HUES6 (cell line): ENCODE measurements around the gene HFM1.
"Not testable (repeated sequence)": the region's sequence is repeated elsewhere in the genome, so short reads cannot be mapped to it uniquely, and the experiment has no call there.

Source experiments
- H3K27ac ChIP-seq: 2 replicates; pipeline ENCODE4 v1.7.0; 2013; ENCODE audit warnings: low read depth, mild to moderate bottlenecking, low read length, inconsistent platforms
- H3K27me3 ChIP-seq: 2 replicates; pipeline ENCODE4 v1.6.1; 2013; ENCODE audit warnings: low read length; ENCODE audit not compliant: control insufficient read depth, insufficient read depth
- H3K36me3 ChIP-seq: 2 replicates; pipeline ENCODE4 v1.6.1; 2013; ENCODE audit warnings: low read length; ENCODE audit not compliant: control insufficient read depth, insufficient read depth
- H3K4me1 ChIP-seq: 2 replicates; pipeline ENCODE4 v1.6.1; 2013; ENCODE audit warnings: low read length; ENCODE audit not compliant: control insufficient read depth, insufficient read depth
- H3K4me3 ChIP-seq: 2 replicates; pipeline ENCODE4 v1.5.1; 2013; ENCODE audit warnings: low read depth, low read length
- H3K9ac ChIP-seq: one replicate; pipeline ENCODE4 v1.6.1; 2013; ENCODE audit warnings: mild to moderate bottlenecking, low read length
- H3K9me3 ChIP-seq: 2 replicates; pipeline ENCODE4 v1.6.1; 2013; ENCODE audit warnings: low read depth, low read length; ENCODE audit not compliant: control insufficient read depth, insufficient read depth

The HFM1 gene

GRCh38 chr1:91307784-91308409 lies 96.7 kb downstream of the HFM1 start:
- no peaks in the 10 kb centered on the region for H3K27me3 ChIP-seq
- peaks cover 2% of the 10 kb centered on the region; the same call in 1 of the 2 replicates for H3K36me3 ChIP-seq
- no peak overlapping the region for H3K4me3 ChIP-seq
- no peak overlapping the region for H3K9ac ChIP-seq
- no peaks in the 10 kb centered on the region for H3K4me1 ChIP-seq
- peaks cover 34% of the 10 kb centered on the region for H3K9me3 ChIP-seq
- H3K27ac ChIP-seq, result no peak overlapping the region

- H3K4me3 ChIP-seq, result no peak overlapping the region
- no peak overlapping the region for H3K9ac ChIP-seq
- H3K27me3 ChIP-seq, result no peaks in the 10 kb centered on the region
- H3K36me3 ChIP-seq, result no peaks in the 10 kb centered on the region
- no peak overlapping the region for H3K27ac ChIP-seq
- no peaks in the 10 kb centered on the region for H3K4me1 ChIP-seq
- peaks cover 15% of the 10 kb centered on the region; the same call in 1 of the 2 replicates for H3K9me3 ChIP-seq
Measured at GRCh38 chr1:91303165-91303564, 101.5 kb downstream of the HFM1 start.

GRCh38 chr1:91288843-91289553 lies 115.6 kb downstream of the HFM1 start:
- not testable (repeated sequence) for H3K9me3 ChIP-seq, H3K36me3 ChIP-seq, H3K27ac ChIP-seq, H3K27me3 ChIP-seq, H3K4me3 ChIP-seq, H3K4me1 ChIP-seq, H3K9ac ChIP-seq

- H3K9ac ChIP-seq, H3K9me3 ChIP-seq, H3K36me3 ChIP-seq, H3K27ac ChIP-seq, H3K4me1 ChIP-seq, H3K27me3 ChIP-seq: not testable (repeated sequence)
- H3K4me3 ChIP-seq, result peak overlapping the region; percentile 37; the same call in 1 of the 2 replicates
Measured at GRCh38 chr1:91286962-91287317, 117.7 kb downstream of the HFM1 start.

GRCh38 chr1:91286259-91286961 lies 118.2 kb downstream of the HFM1 start:
- Histone ChIP-seq H3K4me3 (peak overlapping the region; percentile 37; the same call in 1 of the 2 replicates), H3K9ac (peak overlapping the region; percentile 33)

GRCh38 chr1:91283421-91283726 lies 121.3 kb downstream of the HFM1 start:
- H3K27ac ChIP-seq, result no peak overlapping the region
- H3K4me1 ChIP-seq, result peaks cover 3% of the 10 kb centered on the region; the same call in 1 of the 2 replicates
- no peaks in the 10 kb centered on the region for H3K27me3 ChIP-seq
- H3K36me3 ChIP-seq, result no peaks in the 10 kb centered on the region
- no peak overlapping the region for H3K4me3 ChIP-seq
- H3K9ac ChIP-seq, result no peak overlapping the region
- 0 out of 2 replicates have a peak, but pooled peaks cover 4% of the 10 kb centered on the region for H3K9me3 ChIP-seq

More at GRCh38 chr1:91286259-91286961, 118.2 kb downstream of the HFM1 start:
- not testable (repeated sequence) for H3K9me3 ChIP-seq, H3K4me1 ChIP-seq, H3K27me3 ChIP-seq, H3K27ac ChIP-seq, H3K36me3 ChIP-seq

GRCh38 chr1:91282695-91283420 lies 121.8 kb downstream of the HFM1 start:
- H3K36me3 ChIP-seq, result no peaks in the 10 kb centered on the region
- H3K27me3 ChIP-seq, result no peaks in the 10 kb centered on the region
- no peak overlapping the region for H3K9ac ChIP-seq
- no peak overlapping the region for H3K27ac ChIP-seq
- peaks cover 3% of the 10 kb centered on the region; the same call in 1 of the 2 replicates for H3K4me1 ChIP-seq
- no peak overlapping the region for H3K4me3 ChIP-seq
- H3K9me3 ChIP-seq, result 0 out of 2 replicates have a peak, but pooled peaks cover 4% of the 10 kb centered on the region

- Histone ChIP-seq H3K27me3 (no peaks in the 10 kb centered on the region), H3K4me1 (peaks cover 3% of the 10 kb centered on the region; the same call in 1 of the 2 replicates), H3K4me3 (no peak overlapping the region), H3K9me3 (0 out of 2 replicates have a peak, but pooled peaks cover 4% of the 10 kb centered on the region), H3K27ac (no peak overlapping the region), H3K36me3 (no peaks in the 10 kb centered on the region), H3K9ac (no peak overlapping the region)
Measured at GRCh38 chr1:91281782-91282181, 122.9 kb downstream of the HFM1 start.

GRCh38 chr1:91278754-91279153 lies 125.9 kb downstream of the HFM1 start:
- H3K9me3 ChIP-seq, result no peaks in the 10 kb centered on the region
- no peak overlapping the region for H3K27ac ChIP-seq
- no peaks in the 10 kb centered on the region for H3K27me3 ChIP-seq
- no peak overlapping the region for H3K4me3 ChIP-seq
- no peaks in the 10 kb centered on the region for H3K36me3 ChIP-seq
- no peak overlapping the region for H3K9ac ChIP-seq
- H3K4me1 ChIP-seq, result peaks cover 3% of the 10 kb centered on the region; the same call in 1 of the 2 replicates

- no peaks in the 10 kb centered on the region for H3K27me3 ChIP-seq
- H3K9me3 ChIP-seq, result no peaks in the 10 kb centered on the region
- H3K4me1 ChIP-seq, result no peaks in the 10 kb centered on the region
- H3K9ac ChIP-seq, result no peak overlapping the region
- no peaks in the 10 kb centered on the region for H3K36me3 ChIP-seq
- H3K4me3 ChIP-seq, result no peak overlapping the region
- H3K27ac ChIP-seq, result no peak overlapping the region
Measured at GRCh38 chr1:91273875-91274274, 130.8 kb downstream of the HFM1 start.
